Tibial nerve (tissue), 3 donors: ENCODE data around the gene TNNI3K.

Source experiments
- POLR2A ChIP-seq, 2 donors: fragments of 450-650 bp; IDR thresholded peaks; one replicate each; pipeline ENCODE4 v1.6.1; 2017; ENCODE audit warnings: antibody characterized with exemption in 2 of 2, mild to moderate bottlenecking in 2 of 2, moderate library complexity in 2 of 2
- TF ChIP-seq, protein P1 (sequence below), 5 experiments: fragments of 200-600 bp in 3 of 5; fragments of 450-650 bp in 2 of 5; sonication (generic) in 3 of 5; IDR thresholded peaks; one replicate each; pipeline ENCODE4 v1.5.1; 2016 to 2019; ENCODE audit warnings: antibody characterized with exemption in 5 of 5, mild to moderate bottlenecking in 3 of 5, moderate library complexity in 2 of 5

DNA sequence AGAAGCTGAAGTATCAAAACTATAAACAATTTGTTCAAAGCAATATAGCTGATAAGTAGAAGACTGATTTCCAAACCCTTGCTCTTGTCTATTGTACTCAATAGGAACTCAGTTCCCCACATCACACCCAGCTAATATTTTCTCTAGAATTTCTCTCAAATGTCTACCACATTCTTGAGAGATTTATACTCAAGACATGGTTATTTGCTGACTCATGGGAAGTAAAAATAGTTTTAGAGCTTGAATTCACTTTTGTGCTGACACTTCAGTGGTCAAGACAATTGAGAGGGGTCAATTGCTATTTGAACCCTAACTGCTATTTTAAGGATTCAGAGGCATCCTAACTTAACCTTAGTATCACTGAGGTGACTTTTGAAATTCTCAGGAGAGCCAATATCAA is 99.0 kb downstream of the TNNI3K start:
- no peak for TF ChIP-seq POLR2A (IDR thresholded peaks at IDR 0.05)
- TF ChIP-seq, protein P1, sequence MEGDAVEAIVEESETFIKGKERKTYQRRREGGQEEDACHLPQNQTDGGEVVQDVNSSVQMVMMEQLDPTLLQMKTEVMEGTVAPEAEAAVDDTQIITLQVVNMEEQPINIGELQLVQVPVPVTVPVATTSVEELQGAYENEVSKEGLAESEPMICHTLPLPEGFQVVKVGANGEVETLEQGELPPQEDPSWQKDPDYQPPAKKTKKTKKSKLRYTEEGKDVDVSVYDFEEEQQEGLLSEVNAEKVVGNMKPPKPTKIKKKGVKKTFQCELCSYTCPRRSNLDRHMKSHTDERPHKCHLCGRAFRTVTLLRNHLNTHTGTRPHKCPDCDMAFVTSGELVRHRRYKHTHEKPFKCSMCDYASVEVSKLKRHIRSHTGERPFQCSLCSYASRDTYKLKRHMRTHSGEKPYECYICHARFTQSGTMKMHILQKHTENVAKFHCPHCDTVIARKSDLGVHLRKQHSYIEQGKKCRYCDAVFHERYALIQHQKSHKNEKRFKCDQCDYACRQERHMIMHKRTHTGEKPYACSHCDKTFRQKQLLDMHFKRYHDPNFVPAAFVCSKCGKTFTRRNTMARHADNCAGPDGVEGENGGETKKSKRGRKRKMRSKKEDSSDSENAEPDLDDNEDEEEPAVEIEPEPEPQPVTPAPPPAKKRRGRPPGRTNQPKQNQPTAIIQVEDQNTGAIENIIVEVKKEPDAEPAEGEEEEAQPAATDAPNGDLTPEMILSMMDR (IDR thresholded peaks at IDR 0.05), result no peak
